Inflammatory macrophage treated with lipopolysaccharide for 1 hour (primary cell): ENCODE measurements around the gene WNK2.

Source experiments
- DNase-seq, 2 donors: peaks; one replicate each; pipeline ENCODE4 v3.0.0-alpha.2; 2020 to 2022

WNK2 gene

GRCh38 chr9:93296889-93297480 is 113.0 kb downstream of the WNK2 start:
- no peak for DNase-seq

GRCh38 chr9:93297659-93298497 is 113.9 kb downstream of the WNK2 start:
- DNase-seq: no peak

GRCh38 chr9:93298498-93299417 is 114.8 kb downstream of the WNK2 start:
- DNase-seq: no peak

GRCh38 chr9:93299418-93300174 is 115.7 kb downstream of the WNK2 start:
- DNase-seq: no peak

- no peak for DNase-seq
Measured at GRCh38 chr9:93300175-93300572, 116.2 kb downstream of the WNK2 start.

- no peak for DNase-seq
Measured at GRCh38 chr9:93300585-93301081, 116.7 kb downstream of the WNK2 start.

- no peak for DNase-seq
Measured at GRCh38 chr9:93301291-93301811, 117.4 kb downstream of the WNK2 start.

- no peak for DNase-seq
Measured at GRCh38 chr9:93301911-93302541, 118.1 kb downstream of the WNK2 start.

- peak; percentile 39 to 79 for DNase-seq
Measured at GRCh38 chr9:93302586-93303257, 118.8 kb downstream of the WNK2 start.

- DNase-seq: no peak
Measured at GRCh38 chr9:93303258-93303771, 119.4 kb downstream of the WNK2 start.

GRCh38 chr9:93303806-93304573 is 120.1 kb downstream of the WNK2 start:
- no peak for DNase-seq

- peak; percentile 8 to 45 for DNase-seq
Measured at GRCh38 chr9:93304574-93305496, 120.9 kb downstream of the WNK2 start.

- no peak for DNase-seq
Measured at GRCh38 chr9:93305497-93306020, 121.6 kb downstream of the WNK2 start.

GRCh38 chr9:93306081-93306480 is 122.1 kb downstream of the WNK2 start:
- no peak for DNase-seq

GRCh38 chr9:93306579-93307091 is 122.7 kb downstream of the WNK2 start:
- no peak for DNase-seq

- DNase-seq: no peak
Measured at GRCh38 chr9:93307468-93308157, 123.7 kb downstream of the WNK2 start.

GRCh38 chr9:93308158-93308602 is 124.2 kb downstream of the WNK2 start:
- DNase-seq: no peak

- no peak for DNase-seq
Measured at GRCh38 chr9:93308676-93309075, 124.7 kb downstream of the WNK2 start.
